SH-SY5Y (cell line): Measurements from ENCODE around the gene CRYGC.

Source experiments
- GATA2 ChIP-seq: IDR thresholded peaks from 2 replicates; pipeline ENCODE4 v1.6.1; 2011; ENCODE audit warnings: mild to moderate bottlenecking, low read depth, low read length
- GATA3 ChIP-seq: IDR thresholded peaks from 2 replicates; pipeline ENCODE4 v1.6.1; 2011; ENCODE audit warnings: low read depth, mild to moderate bottlenecking, low read length, moderate library complexity

- no peak for TF ChIP-seq GATA2
- no peak for TF ChIP-seq GATA3
Measured at GRCh38 chr2:208101716-208102631, 27.7 kb downstream of the CRYGC start.
